ENCODE measurements around the gene HSF4.

DNA sequence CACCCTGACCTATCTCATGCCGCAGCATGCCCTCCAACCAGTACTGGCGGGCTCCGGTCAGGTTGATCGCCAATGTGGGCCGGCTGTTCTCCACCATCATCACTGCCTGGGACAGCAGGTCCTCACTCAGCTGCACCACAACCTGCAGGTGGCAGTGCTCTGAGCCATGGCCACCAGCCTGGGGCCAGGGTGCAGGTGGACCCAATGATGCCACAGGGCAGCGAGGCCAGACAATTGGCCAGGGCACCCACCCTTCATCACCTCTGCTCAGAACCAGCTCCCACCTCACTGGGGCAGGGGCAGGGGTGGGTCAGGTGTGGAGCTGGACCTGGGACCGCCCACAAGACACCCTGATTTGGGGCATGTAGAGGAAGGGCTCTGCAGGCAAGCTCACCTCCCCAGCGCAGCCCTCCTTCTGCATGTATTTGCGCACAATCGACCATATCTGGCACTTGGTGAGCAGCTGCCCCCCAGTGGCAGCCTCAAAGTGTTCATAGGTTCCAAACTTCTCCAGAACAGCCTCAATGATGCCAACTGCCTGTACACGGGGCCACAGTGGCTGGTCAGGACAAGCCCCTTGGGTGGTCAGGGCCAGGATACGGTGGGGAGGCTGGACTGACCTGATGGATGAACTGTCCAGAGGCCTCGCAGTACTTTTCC lies 15.0 kb downstream of the HSF4 start:
- TF ChIP-seq, protein P1, sequence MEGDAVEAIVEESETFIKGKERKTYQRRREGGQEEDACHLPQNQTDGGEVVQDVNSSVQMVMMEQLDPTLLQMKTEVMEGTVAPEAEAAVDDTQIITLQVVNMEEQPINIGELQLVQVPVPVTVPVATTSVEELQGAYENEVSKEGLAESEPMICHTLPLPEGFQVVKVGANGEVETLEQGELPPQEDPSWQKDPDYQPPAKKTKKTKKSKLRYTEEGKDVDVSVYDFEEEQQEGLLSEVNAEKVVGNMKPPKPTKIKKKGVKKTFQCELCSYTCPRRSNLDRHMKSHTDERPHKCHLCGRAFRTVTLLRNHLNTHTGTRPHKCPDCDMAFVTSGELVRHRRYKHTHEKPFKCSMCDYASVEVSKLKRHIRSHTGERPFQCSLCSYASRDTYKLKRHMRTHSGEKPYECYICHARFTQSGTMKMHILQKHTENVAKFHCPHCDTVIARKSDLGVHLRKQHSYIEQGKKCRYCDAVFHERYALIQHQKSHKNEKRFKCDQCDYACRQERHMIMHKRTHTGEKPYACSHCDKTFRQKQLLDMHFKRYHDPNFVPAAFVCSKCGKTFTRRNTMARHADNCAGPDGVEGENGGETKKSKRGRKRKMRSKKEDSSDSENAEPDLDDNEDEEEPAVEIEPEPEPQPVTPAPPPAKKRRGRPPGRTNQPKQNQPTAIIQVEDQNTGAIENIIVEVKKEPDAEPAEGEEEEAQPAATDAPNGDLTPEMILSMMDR (IDR thresholded peaks at IDR 0.05; ENCODE audit: poor library complexity): peak; percentile 5
- no peak for TF ChIP-seq EZH2phosphoT487 (IDR thresholded peaks at IDR 0.05; ENCODE audit: low read depth, severe bottlenecking, unreplicated experiment)

Data from hepatocyte (in vitro differentiated cells).